Measurements from ENCODE around the gene TBCD.

- TF ChIP-seq, protein P1, sequence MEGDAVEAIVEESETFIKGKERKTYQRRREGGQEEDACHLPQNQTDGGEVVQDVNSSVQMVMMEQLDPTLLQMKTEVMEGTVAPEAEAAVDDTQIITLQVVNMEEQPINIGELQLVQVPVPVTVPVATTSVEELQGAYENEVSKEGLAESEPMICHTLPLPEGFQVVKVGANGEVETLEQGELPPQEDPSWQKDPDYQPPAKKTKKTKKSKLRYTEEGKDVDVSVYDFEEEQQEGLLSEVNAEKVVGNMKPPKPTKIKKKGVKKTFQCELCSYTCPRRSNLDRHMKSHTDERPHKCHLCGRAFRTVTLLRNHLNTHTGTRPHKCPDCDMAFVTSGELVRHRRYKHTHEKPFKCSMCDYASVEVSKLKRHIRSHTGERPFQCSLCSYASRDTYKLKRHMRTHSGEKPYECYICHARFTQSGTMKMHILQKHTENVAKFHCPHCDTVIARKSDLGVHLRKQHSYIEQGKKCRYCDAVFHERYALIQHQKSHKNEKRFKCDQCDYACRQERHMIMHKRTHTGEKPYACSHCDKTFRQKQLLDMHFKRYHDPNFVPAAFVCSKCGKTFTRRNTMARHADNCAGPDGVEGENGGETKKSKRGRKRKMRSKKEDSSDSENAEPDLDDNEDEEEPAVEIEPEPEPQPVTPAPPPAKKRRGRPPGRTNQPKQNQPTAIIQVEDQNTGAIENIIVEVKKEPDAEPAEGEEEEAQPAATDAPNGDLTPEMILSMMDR (IDR thresholded peaks at IDR 0.05) = no peak
- TF ChIP-seq POLR2A (IDR thresholded peaks at IDR 0.05) (no peak), EP300 (IDR thresholded peaks at IDR 0.05) (no peak), POLR2AphosphoS5 (IDR thresholded peaks at IDR 0.05) (no peak)
These were observed 49.5 kb upstream of the TBCD start for GRCh38 chr17:82702231-82702927.
